ENCODE results near the gene DRAP1.

DNA sequence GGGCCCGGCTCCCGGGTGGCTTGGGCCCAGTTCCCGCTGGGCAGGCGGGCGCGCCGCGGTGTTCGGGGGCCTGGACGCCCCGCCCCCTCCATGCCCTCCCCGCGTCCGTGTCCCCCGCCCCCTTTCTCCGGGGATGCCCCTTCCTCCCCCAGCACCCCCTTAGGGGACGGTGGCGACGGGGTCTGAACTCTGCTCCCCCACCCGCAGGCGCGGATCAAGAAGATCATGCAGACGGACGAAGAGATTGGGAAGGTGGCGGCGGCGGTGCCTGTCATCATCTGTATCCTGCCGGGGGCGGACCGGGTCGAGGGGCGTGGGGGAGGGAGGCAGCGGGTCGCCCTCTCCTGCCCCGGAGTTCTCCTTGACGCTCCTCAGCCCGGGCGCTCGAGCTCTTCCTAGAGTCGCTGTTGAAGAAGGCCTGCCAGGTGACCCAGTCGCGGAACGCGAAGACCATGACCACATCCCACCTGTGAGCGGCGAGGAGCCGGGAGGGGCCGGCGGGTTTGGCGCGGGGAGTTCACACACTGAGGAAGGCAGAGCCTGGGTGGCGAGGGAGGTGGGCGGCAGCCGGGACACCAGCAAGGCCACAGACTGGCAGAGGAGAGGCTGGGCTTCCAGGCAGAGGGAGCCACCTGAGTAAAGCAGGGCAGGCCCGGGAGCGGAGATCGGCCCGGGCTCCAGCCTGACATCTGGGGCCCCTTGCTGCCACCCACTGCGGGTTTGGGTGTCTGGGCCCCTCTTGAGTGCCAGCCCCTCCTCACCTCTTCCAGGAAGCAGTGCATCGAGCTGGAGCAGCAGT lies 546 bp downstream of the DRAP1 start:
- TF ChIP-seq, protein P1, sequence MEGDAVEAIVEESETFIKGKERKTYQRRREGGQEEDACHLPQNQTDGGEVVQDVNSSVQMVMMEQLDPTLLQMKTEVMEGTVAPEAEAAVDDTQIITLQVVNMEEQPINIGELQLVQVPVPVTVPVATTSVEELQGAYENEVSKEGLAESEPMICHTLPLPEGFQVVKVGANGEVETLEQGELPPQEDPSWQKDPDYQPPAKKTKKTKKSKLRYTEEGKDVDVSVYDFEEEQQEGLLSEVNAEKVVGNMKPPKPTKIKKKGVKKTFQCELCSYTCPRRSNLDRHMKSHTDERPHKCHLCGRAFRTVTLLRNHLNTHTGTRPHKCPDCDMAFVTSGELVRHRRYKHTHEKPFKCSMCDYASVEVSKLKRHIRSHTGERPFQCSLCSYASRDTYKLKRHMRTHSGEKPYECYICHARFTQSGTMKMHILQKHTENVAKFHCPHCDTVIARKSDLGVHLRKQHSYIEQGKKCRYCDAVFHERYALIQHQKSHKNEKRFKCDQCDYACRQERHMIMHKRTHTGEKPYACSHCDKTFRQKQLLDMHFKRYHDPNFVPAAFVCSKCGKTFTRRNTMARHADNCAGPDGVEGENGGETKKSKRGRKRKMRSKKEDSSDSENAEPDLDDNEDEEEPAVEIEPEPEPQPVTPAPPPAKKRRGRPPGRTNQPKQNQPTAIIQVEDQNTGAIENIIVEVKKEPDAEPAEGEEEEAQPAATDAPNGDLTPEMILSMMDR (IDR thresholded peaks at IDR 0.05; ENCODE audit: insufficient read depth, low read depth, low read length), result no peak
- no peak for TF ChIP-seq EZH2 (IDR thresholded peaks at IDR 0.05; ENCODE audit: insufficient read depth, low read length)
